H9 (cell line): ENCODE results near the gene PCID2. TPM values are rescaled to one million over a fixed set of nuclear protein-coding genes. Genes with fewer than 3 reads are reported as not detected.

Experiments
- DNase-seq: peaks from one replicate; pipeline ENCODE4 v3.0.0-alpha.2; 2017
- H2AFZ ChIP-seq: one replicate; pipeline ENCODE4 v1.6.1; 2013; ENCODE audit warnings: mild to moderate bottlenecking, low read length, control low read depth, moderate library complexity
- H2AK5ac ChIP-seq: 2 replicates; pipeline ENCODE4 v1.6.1; 2013; ENCODE audit warnings: low read length, control low read depth, mixed read lengths; ENCODE audit not compliant: insufficient read length
- H2BK120ac ChIP-seq: one replicate; pipeline ENCODE4 v1.6.1; 2013; ENCODE audit warnings: low read depth, mild to moderate bottlenecking, low read length, control low read depth, inconsistent platforms; ENCODE audit not compliant: poor library complexity, severe bottlenecking
- H2BK12ac ChIP-seq: 2 replicates; pipeline ENCODE4 v1.6.1; 2013; ENCODE audit warnings: low read length, control low read depth, mixed read lengths, low read depth; ENCODE audit not compliant: insufficient read length
- H2BK15ac ChIP-seq: 2 replicates; pipeline ENCODE4 v1.6.1; 2013; ENCODE audit warnings: low read depth, low read length, control low read depth
- H2BK20ac ChIP-seq: one replicate; pipeline ENCODE4 v1.6.1; 2013; ENCODE audit warnings: low read depth, mild to moderate bottlenecking, low read length, control low read depth, inconsistent platforms; ENCODE audit not compliant: poor library complexity, severe bottlenecking
- H2BK5ac ChIP-seq: 2 replicates; pipeline ENCODE4 v1.6.1; 2013; ENCODE audit warnings: low read length, control low read depth, mixed read lengths; ENCODE audit not compliant: insufficient read length
- H3K14ac ChIP-seq: 2 replicates; pipeline ENCODE4 v1.6.1; 2013; ENCODE audit warnings: low read length, control low read depth; ENCODE audit not compliant: insufficient read depth
- H3K18ac ChIP-seq: 2 replicates; pipeline ENCODE4 v1.6.1; 2013; ENCODE audit warnings: low read depth, mild to moderate bottlenecking, mixed read lengths, low read length, control low read depth; ENCODE audit not compliant: insufficient read length
- H3K23ac ChIP-seq: 2 replicates; pipeline ENCODE4 v1.6.1; 2013; ENCODE audit warnings: low read length, control low read depth, mixed read lengths, low read depth; ENCODE audit not compliant: insufficient read length
- H3K23me2 ChIP-seq: 2 replicates; pipeline ENCODE4 v1.6.1; 2013; ENCODE audit warnings: low read depth, mild to moderate bottlenecking, mixed read lengths, low read length, control low read depth; ENCODE audit not compliant: insufficient read length, poor library complexity, severe bottlenecking
- H3K27ac ChIP-seq: 2 replicates; pipeline ENCODE4 v1.5.1; 2013; ENCODE audit warnings: low read length, control low read depth, mixed read lengths, low read depth; ENCODE audit not compliant: insufficient read length
- H3K27me3 ChIP-seq: 2 replicates; pipeline ENCODE4 v1.6.1; 2013; ENCODE audit warnings: low read length, control low read depth, inconsistent platforms; ENCODE audit not compliant: insufficient read depth
- H3K4ac ChIP-seq: 2 replicates; pipeline ENCODE4 v1.6.1; 2013; ENCODE audit warnings: low read depth, mild to moderate bottlenecking, control low read depth, inconsistent platforms, low read length, moderate library complexity
- H3K4me1 ChIP-seq: 2 replicates; pipeline ENCODE4 v1.6.1; 2013; ENCODE audit warnings: low read length, control low read depth, inconsistent platforms; ENCODE audit not compliant: insufficient read depth
- H3K4me2 ChIP-seq: 2 replicates; pipeline ENCODE4 v1.6.1; 2013; ENCODE audit warnings: low read length, control low read depth, mixed read lengths; ENCODE audit not compliant: insufficient read length, insufficient read depth
- H3K56ac ChIP-seq: 2 replicates; pipeline ENCODE4 v1.6.1; 2013; ENCODE audit warnings: low read depth, mild to moderate bottlenecking, mixed read lengths, low read length, control low read depth; ENCODE audit not compliant: insufficient read length
- H3K79me1 ChIP-seq: 2 replicates; pipeline ENCODE4 v1.6.1; 2013; ENCODE audit warnings: low read depth, mild to moderate bottlenecking, moderate library complexity, low read length, control low read depth, inconsistent platforms; ENCODE audit not compliant: insufficient read depth, poor library complexity, severe bottlenecking
- H3K79me2 ChIP-seq: 2 replicates; pipeline ENCODE4 v1.6.1; 2013; ENCODE audit warnings: low read length, control low read depth, inconsistent platforms; ENCODE audit not compliant: insufficient read depth
- H3K9ac ChIP-seq: 2 replicates; pipeline ENCODE4 v1.6.1; 2013; ENCODE audit warnings: low read length, control low read depth, mixed read lengths; ENCODE audit not compliant: insufficient read length; ENCODE audit errors: extremely low read depth
- H3K9me3 ChIP-seq: one replicate; pipeline ENCODE4 v1.6.1; 2013; ENCODE audit warnings: low read depth, low read length, inconsistent platforms; ENCODE audit not compliant: control insufficient read depth
- H3T11ph ChIP-seq: one replicate; pipeline ENCODE4 v1.6.1; 2013; ENCODE audit warnings: mild to moderate bottlenecking, low read length, control low read depth, inconsistent platforms
- H4K20me1 ChIP-seq: one replicate; pipeline ENCODE4 v1.6.1; 2013; ENCODE audit not compliant: control insufficient read depth, insufficient read length, insufficient read depth
- H4K5ac ChIP-seq: 2 replicates; pipeline ENCODE4 v1.6.1; 2013; ENCODE audit warnings: low read depth, mild to moderate bottlenecking, mixed read lengths, low read length, control low read depth; ENCODE audit not compliant: insufficient read length
- H4K8ac ChIP-seq: replicated peaks from 2 replicates; pipeline ENCODE4 v1.6.1; 2013; ENCODE audit warnings: low read length, control low read depth, mixed read lengths, low read depth; ENCODE audit not compliant: insufficient read length
- H4K91ac ChIP-seq: 2 replicates; pipeline ENCODE4 v1.6.1; 2013; ENCODE audit warnings: low read depth, mild to moderate bottlenecking, moderate library complexity, mixed read lengths, low read length, control low read depth; ENCODE audit not compliant: insufficient read length
- H3K27ac Mint-ChIP-seq, 3 experiments: 2 replicates in 2 of 3; 3 replicates in 1 of 3; pipeline ENCODE4 v1.8.0; 2020 to 2021; ENCODE audit warnings: mixed read lengths in 3 of 3, mild to moderate bottlenecking in 1 of 3, moderate library complexity in 1 of 3
- H3K27me3 Mint-ChIP-seq: 2 replicates; pipeline ENCODE4 v1.8.0; 2021; ENCODE audit warnings: low read depth, mild to moderate bottlenecking, moderate library complexity, mixed read lengths
- H3K36me3 Mint-ChIP-seq, 3 experiments: 2 replicates in 2 of 3; 3 replicates in 1 of 3; pipeline ENCODE4 v1.8.0; 2020 to 2021; ENCODE audit warnings: low read depth in 3 of 3, mixed read lengths in 3 of 3; ENCODE audit not compliant: insufficient read depth in 1 of 3
- H3K4me1 Mint-ChIP-seq, 2 experiments: 2 replicates each; pipeline ENCODE4 v1.8.0; 2020; ENCODE audit warnings: mixed read lengths in 2 of 2
- H3K4me3 Mint-ChIP-seq, 2 experiments: 2 replicates in 1 of 2; 3 replicates in 1 of 2; pipeline ENCODE4 v1.8.0; 2020 to 2021; ENCODE audit warnings: mild to moderate bottlenecking in 2 of 2, mixed read lengths in 2 of 2, moderate library complexity in 1 of 2
- H3K9me3 Mint-ChIP-seq, 2 experiments: 2 replicates in 1 of 2; 3 replicates in 1 of 2; pipeline ENCODE4 v1.8.0; 2020; ENCODE audit warnings: mild to moderate bottlenecking in 2 of 2, mixed read lengths in 2 of 2, moderate library complexity in 1 of 2
- WGBS: extraction: QIAGEN DNeasy Blood & Tissue Kit; methylation state at CpG from one replicate; pipeline ENCODE4 v1.1.7; 2013; ENCODE audit warnings: missing lambda C conversion rate, low lambda C conversion rate, mixed read lengths; ENCODE audit not compliant: insufficient read length; ENCODE audit errors: extremely low coverage; 5-methylcytosine and 5-hydroxymethylcytosine counted together
- total RNA-seq: library from RNA; stranded (reverse); gene quantifications from 2 replicates; pipeline ENCODE4 v1.2.1, GENCODE V29; 2021
- TF ChIP-seq, protein P1 (sequence below): fragments of 200-600 bp; sonication (generic); conservative IDR thresholded peaks from 3 replicates; pipeline ENCODE4 v1.8.0; 2021; ENCODE audit warnings: antibody characterized with exemption, mild to moderate bottlenecking

The PCID2 gene
- total RNA-seq, 1 experiment from 2014 or later = 66.0 TPM

DNA sequence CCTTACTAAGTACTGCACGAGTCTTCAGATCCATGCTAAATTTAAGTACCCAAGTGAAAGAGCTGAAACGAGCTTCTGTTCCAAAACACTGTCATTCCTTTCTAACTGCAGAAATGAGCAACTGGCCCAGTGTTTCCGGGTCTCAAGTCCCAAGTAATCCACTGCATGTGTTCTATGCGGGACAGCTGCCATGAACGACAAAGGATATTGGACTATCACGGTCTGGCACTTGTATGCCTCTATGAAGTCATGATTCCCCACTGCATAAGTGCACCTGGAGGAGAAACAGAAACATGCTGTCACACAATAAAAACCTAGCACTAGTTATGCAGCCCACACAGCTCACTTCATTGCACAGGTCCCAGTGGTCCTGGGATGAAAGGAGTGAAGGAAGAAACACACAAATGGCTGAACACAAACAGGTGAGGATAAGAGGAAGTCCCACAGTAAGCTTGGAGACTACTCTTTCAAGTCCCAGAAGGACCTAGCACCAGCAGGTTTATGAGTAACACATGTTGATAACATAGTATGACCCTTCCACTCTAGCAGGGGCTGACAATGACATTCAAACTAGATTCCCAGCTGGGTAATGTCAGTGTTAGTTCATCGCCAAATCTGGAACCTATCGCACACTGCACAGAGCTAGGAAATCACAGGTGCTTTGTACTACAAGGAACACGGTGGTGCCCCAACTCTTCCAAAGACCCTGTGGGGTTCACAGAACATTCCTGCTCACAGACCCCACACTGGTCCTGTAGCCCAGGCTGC is 11.3 kb downstream of the PCID2 start:
- TF ChIP-seq, protein P1, sequence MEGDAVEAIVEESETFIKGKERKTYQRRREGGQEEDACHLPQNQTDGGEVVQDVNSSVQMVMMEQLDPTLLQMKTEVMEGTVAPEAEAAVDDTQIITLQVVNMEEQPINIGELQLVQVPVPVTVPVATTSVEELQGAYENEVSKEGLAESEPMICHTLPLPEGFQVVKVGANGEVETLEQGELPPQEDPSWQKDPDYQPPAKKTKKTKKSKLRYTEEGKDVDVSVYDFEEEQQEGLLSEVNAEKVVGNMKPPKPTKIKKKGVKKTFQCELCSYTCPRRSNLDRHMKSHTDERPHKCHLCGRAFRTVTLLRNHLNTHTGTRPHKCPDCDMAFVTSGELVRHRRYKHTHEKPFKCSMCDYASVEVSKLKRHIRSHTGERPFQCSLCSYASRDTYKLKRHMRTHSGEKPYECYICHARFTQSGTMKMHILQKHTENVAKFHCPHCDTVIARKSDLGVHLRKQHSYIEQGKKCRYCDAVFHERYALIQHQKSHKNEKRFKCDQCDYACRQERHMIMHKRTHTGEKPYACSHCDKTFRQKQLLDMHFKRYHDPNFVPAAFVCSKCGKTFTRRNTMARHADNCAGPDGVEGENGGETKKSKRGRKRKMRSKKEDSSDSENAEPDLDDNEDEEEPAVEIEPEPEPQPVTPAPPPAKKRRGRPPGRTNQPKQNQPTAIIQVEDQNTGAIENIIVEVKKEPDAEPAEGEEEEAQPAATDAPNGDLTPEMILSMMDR = no peak
- Histone ChIP-seq H2BK15ac (no peak overlapping the region), H2AFZ (no peak overlapping the region), H4K8ac (no peak overlapping the region), H2BK20ac (no peak overlapping the region), H2BK5ac (no peak overlapping the region), H3K4me2 (no peak overlapping the region), H4K5ac (no peak overlapping the region), H2BK120ac (no peak overlapping the region), H3K4ac (no peak overlapping the region), H3K18ac (no peak overlapping the region), H3K56ac (no peak overlapping the region), H3K9ac (no peak overlapping the region), H3T11ph (no peak overlapping the region), H2BK12ac (no peak overlapping the region), H3K79me1 (peaks cover 7% of the 10 kb centered on the region), H3K23me2 (no peaks in the 10 kb centered on the region), H3K14ac (no peak overlapping the region), H3K27me3 (no peaks in the 10 kb centered on the region), H3K4me1 (no peaks in the 10 kb centered on the region), H4K91ac (no peak overlapping the region), H3K23ac (no peak overlapping the region), H4K20me1 (no peaks in the 10 kb centered on the region), H3K27ac (no peak overlapping the region), H3K9me3 (no peaks in the 10 kb centered on the region), H2AK5ac (no peak overlapping the region), H3K79me2 (peaks cover 6% of the 10 kb centered on the region; the same call in 1 of the 2 replicates)
- no CpG with 5 or more reads among the region's 9 CpGs for WGBS
- H3K9me3 Mint-ChIP-seq = no peaks in the 10 kb centered on the region
- H3K4me3 Mint-ChIP-seq = no peak overlapping the region
- no peak overlapping the region for H3K27ac Mint-ChIP-seq
- peaks cover 40 to 74% (median 62%) of the 10 kb centered on the region in 3 experiments; a peak in 6 of 7 replicates for H3K36me3 Mint-ChIP-seq
- no peak for DNase-seq
- H3K27me3 Mint-ChIP-seq = no peaks in the 10 kb centered on the region
- H3K4me1 Mint-ChIP-seq = no peaks in the 10 kb centered on the region
